GM12874 (cell line): ENCODE data around the gene DKK3.

Experiments
- CTCF ChIP-seq: IDR thresholded peaks from 2 replicates; pipeline ENCODE4 v1.5.1; 2011; ENCODE audit warnings: low read depth, mild to moderate bottlenecking, control low read depth, low read length, moderate library complexity; ENCODE audit not compliant: insufficient read depth

Gene DKK3

GRCh38 chr11:11988099-11988651 lies 20.3 kb downstream of the DKK3 start:
- no peak for TF ChIP-seq CTCF

GRCh38 chr11:11987503-11988022 lies 20.9 kb downstream of the DKK3 start:
- TF ChIP-seq CTCF: peak; percentile 15; the same call in 1 of the 2 replicates

GRCh38 chr11:11985954-11986949 lies 22.2 kb downstream of the DKK3 start:
- TF ChIP-seq CTCF: no peak

- no peak for TF ChIP-seq CTCF
Measured at GRCh38 chr11:11985016-11985715, 23.3 kb downstream of the DKK3 start.

GRCh38 chr11:11984563-11984962 lies 23.9 kb downstream of the DKK3 start:
- TF ChIP-seq CTCF: no peak

- TF ChIP-seq CTCF: no peak
Measured at GRCh38 chr11:11983427-11983826, 25.0 kb downstream of the DKK3 start.

GRCh38 chr11:11982975-11983374 lies 25.5 kb downstream of the DKK3 start:
- TF ChIP-seq CTCF: no peak
